ENCODE results near the gene GCC1. TPM values are rescaled to one million over a fixed set of nuclear protein-coding genes. Genes with fewer than 3 reads are reported as not detected.

Gene GCC1
- total RNA-seq, 1 experiment from 2014 or later: 25.2 TPM

GRCh38 chr7:127628445-127628844, 43.0 kb upstream of the GCC1 start:
- H3K4me2 ChIP-seq: no peak overlapping the region
- no peaks in the 10 kb centered on the region for H3K9me3 ChIP-seq (ENCODE audit: insufficient read depth, low read depth)
- peaks cover 5% of the 10 kb centered on the region; the same call in 1 of the 2 replicates for H3K27me3 ChIP-seq (ENCODE audit: insufficient read depth, low read depth)
- ChIA-PET CTCF (interaction anchor here (0.6 kb wide), 1 partner anchor 12 kb away, joined by 3 read pairs; no protein-coding TSS in a partner anchor), POLR2A (ENCODE audit: unreplicated experiment) (no interaction called here)
- no peak for DNase-seq
- H3K4me1 ChIP-seq (replicated peaks; ENCODE audit: insufficient read depth): no peaks in the 10 kb centered on the region
- intact Hi-C loops (cut with micrococcal nuclease; ENCODE audit: unreplicated experiment): no loop called here
- H3K36me3 ChIP-seq (ENCODE audit: low read depth): no peaks in the 10 kb centered on the region
- TF ChIP-seq CTCF (conservative IDR thresholded peaks at IDR 0.05) (no peak), EZH2 (IDR thresholded peaks at IDR 0.05; ENCODE audit: low read depth) (no peak)
- H2AFZ ChIP-seq: no peak overlapping the region
- no peak overlapping the region for H3K4me3 ChIP-seq
- BruUV-seq (replicated peaks): no TSS peak
- H3F3A ChIP-seq (ENCODE audit: insufficient read depth, low read depth): no peaks in the 10 kb centered on the region
- no peak overlapping the region for H3K27ac ChIP-seq
- H3K9me2 ChIP-seq (ENCODE audit: insufficient read depth): no peaks in the 10 kb centered on the region
- no peaks in the 10 kb centered on the region for H3K79me2 ChIP-seq (ENCODE audit: low read depth)
- no peaks in the 10 kb centered on the region for H4K20me1 ChIP-seq (ENCODE audit: insufficient read depth)

- POLR2A ChIA-PET (ENCODE audit: unreplicated experiment): no interaction called here
- no TSS peak for BruUV-seq (replicated peaks)
- CTCF ChIA-PET: no interaction called here
- DNase-seq: no peak
- H3F3A ChIP-seq (ENCODE audit: insufficient read depth, low read depth): no peaks in the 10 kb centered on the region
- H3K9me3 ChIP-seq (ENCODE audit: insufficient read depth, low read depth): no peaks in the 10 kb centered on the region
- no peak overlapping the region for H3K4me2 ChIP-seq
- H3K4me3 ChIP-seq: no peak overlapping the region
- H3K9me2 ChIP-seq (ENCODE audit: insufficient read depth): no peaks in the 10 kb centered on the region
- intact Hi-C loops (cut with micrococcal nuclease; ENCODE audit: unreplicated experiment): no loop called here
- H3K4me1 ChIP-seq (replicated peaks; ENCODE audit: insufficient read depth): no peaks in the 10 kb centered on the region
- H3K27ac ChIP-seq: no peak overlapping the region
- no peak overlapping the region for H2AFZ ChIP-seq
- no peaks in the 10 kb centered on the region for H3K36me3 ChIP-seq (ENCODE audit: low read depth)
- no peak for TF ChIP-seq EZH2 (IDR thresholded peaks at IDR 0.05; ENCODE audit: low read depth)
- H4K20me1 ChIP-seq (ENCODE audit: insufficient read depth): no peaks in the 10 kb centered on the region
- peaks cover 32% of the 10 kb centered on the region for H3K27me3 ChIP-seq (ENCODE audit: insufficient read depth, low read depth)
- no peaks in the 10 kb centered on the region for H3K79me2 ChIP-seq (ENCODE audit: low read depth)
These were observed 39.9 kb upstream of the GCC1 start for GRCh38 chr7:127625331-127625730.

- Histone ChIP-seq H3K79me2 (ENCODE audit: low read depth) (no peaks in the 10 kb centered on the region), H3K4me3 (no peak overlapping the region), H3K27me3 (ENCODE audit: insufficient read depth, low read depth) (peaks cover 79% of the 10 kb centered on the region), H2AFZ (no peak overlapping the region), H3K4me2 (no peak overlapping the region), H3K9me3 (ENCODE audit: insufficient read depth, low read depth) (no peaks in the 10 kb centered on the region), H3K9me2 (ENCODE audit: insufficient read depth) (no peaks in the 10 kb centered on the region), H4K20me1 (ENCODE audit: insufficient read depth) (no peaks in the 10 kb centered on the region), H3K36me3 (ENCODE audit: low read depth) (no peaks in the 10 kb centered on the region), H3K4me1 (replicated peaks; ENCODE audit: insufficient read depth) (no peaks in the 10 kb centered on the region), H3K27ac (no peak overlapping the region), H3F3A (ENCODE audit: insufficient read depth, low read depth) (no peaks in the 10 kb centered on the region)
- no peak for TF ChIP-seq EZH2 (IDR thresholded peaks at IDR 0.05; ENCODE audit: low read depth)
- TF ChIP-seq CTCF (conservative IDR thresholded peaks at IDR 0.05): no peak
- no TSS peak for BruUV-seq (replicated peaks)
- ChIA-PET CTCF (no interaction called here), POLR2A (ENCODE audit: unreplicated experiment) (no interaction called here)
- no peak for DNase-seq
- intact Hi-C loops (cut with micrococcal nuclease; ENCODE audit: unreplicated experiment): no loop called here
These were observed 35.2 kb upstream of the GCC1 start for GRCh38 chr7:127620406-127621233.

Measured in PC-9 (cell line).